Stomach (tissue), 9 donors: ENCODE measurements around the gene PLN. TPM values are rescaled to one million over a fixed set of nuclear protein-coding genes. Genes with fewer than 3 reads are reported as not detected.

Experiments used
- DNase-seq, 2 donors: peaks; one replicate each; pipeline versions ENCODE4 v3.0.0 to v3.0.0-alpha.2; 2013 to 2019
- H3K27ac ChIP-seq, 5 donors: fragments of 200-600 bp in 4 of 5; sonication (generic) in 4 of 5; one replicate each; pipeline ENCODE4 v1.5.1; 2013 to 2019; ENCODE audit warnings: mild to moderate bottlenecking in 1 of 5, moderate library complexity in 1 of 5
- H3K27me3 ChIP-seq, 3 donors: fragments of 200-600 bp; sonication (generic); one replicate each; pipeline ENCODE4 v1.5.1; 2017 to 2019; ENCODE audit warnings: mixed run types in 1 of 3
- H3K36me3 ChIP-seq, 4 donors: fragments of 200-600 bp; sonication (generic); 1 replicate in 3 of 4; 2 replicates in 1 of 4; pipeline ENCODE4 v1.5.1; 2016 to 2019
- H3K4me1 ChIP-seq, 4 donors: fragments of 200-600 bp; sonication (generic); one replicate each; pipeline ENCODE4 v1.5.1; 2016 to 2019
- H3K4me3 ChIP-seq, 4 donors: fragments of 200-600 bp; sonication (generic) in 3 of 4; one replicate each; pipeline ENCODE4 v1.5.1; 2016 to 2019; ENCODE audit warnings: mild to moderate bottlenecking in 1 of 4
- H3K9me3 ChIP-seq, 4 donors: fragments of 200-600 bp; sonication (generic); one replicate each; pipeline ENCODE4 v1.5.1; 2016 to 2019
- EP300 ChIP-seq: sonication (generic); formaldehyde crosslinking; IDR thresholded peaks from one replicate; pipeline ENCODE4 v1.6.1; 2017; ENCODE audit warnings: antibody characterized with exemption
- POLR2A ChIP-seq, 4 donors: fragments of 450-650 bp; IDR thresholded peaks; one replicate each; pipeline ENCODE4 v1.6.1; 2016; ENCODE audit warnings: antibody characterized with exemption in 4 of 4, control low read depth in 2 of 4, mild to moderate bottlenecking in 1 of 4, moderate library complexity in 1 of 4
- POLR2AphosphoS5 ChIP-seq, 3 donors: sonication (generic); formaldehyde crosslinking; IDR thresholded peaks; one replicate each; pipeline ENCODE4 v1.6.1; 2016; ENCODE audit warnings: antibody characterized with exemption in 3 of 3
- WGBS, 5 donors: extraction: QIAGEN DNeasy Blood & Tissue Kit in 3 of 5; methylation state at CpG; one replicate each; pipeline versions ENCODE4 v1.1.5 to v1.1.7; 2013 to 2018; 5-methylcytosine and 5-hydroxymethylcytosine counted together
- intact Hi-C: fragments of 100-400 bp; cut with DNase I; formaldehyde crosslinking; loops from one replicate; pipeline ENCODE4 v1.15.1; 2023; ENCODE audit warnings: low total_unique reads
- polyA plus RNA-seq, 3 donors: library from polyadenylated mRNA; stranded (reverse); fragments of 200-250 nt; gene quantifications; one replicate each; pipeline ENCODE4 v1.2.3, GENCODE V29; 2013
- total RNA-seq, 5 donors: library from RNA; depleted of rRNA; stranded (reverse); fragments of >200 nt; gene quantifications; one replicate each; pipeline versions ENCODE4 v1.1.0 to v1.2.3, GENCODE V29; 2014 to 2016
- TF ChIP-seq, protein P1 (sequence below), 7 experiments: fragments of 450-650 bp in 4 of 7; fragments of 200-600 bp in 3 of 7; sonication (generic) in 3 of 7; IDR thresholded peaks; one replicate each; pipeline ENCODE4 v1.5.1; 2016 to 2019; ENCODE audit warnings: antibody characterized with exemption in 7 of 7, control low read depth in 2 of 7, mild to moderate bottlenecking in 1 of 7
- donor health status: healthy with polysubstance abuse.
- donor health status: Bipolar disorder and iron deficiency.
- donor health status: healthy.

The PLN gene
- total and polyA plus RNA-seq, 8 donors, result 2.3 to 158 (median 27.6) TPM

DNA sequence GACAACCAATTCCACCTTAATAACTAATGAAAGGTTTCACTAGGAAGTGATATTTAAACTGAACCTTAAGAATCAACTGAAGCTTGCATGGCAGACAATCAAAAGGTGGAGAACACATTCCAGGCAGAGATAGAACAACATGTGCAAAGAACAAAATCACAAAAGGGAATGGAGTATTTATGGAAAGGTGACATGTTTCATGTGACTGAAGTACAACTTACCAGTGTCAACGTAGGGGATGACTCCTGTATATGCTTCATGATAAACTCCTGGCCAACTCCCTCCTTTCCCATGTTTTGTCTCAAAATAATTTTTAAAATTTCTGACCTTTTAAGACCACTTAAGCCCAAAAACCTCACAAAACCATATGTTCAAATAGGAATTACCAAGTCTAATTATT is 6.6 kb downstream of the PLN start:
- Histone ChIP-seq H3K4me1 (peaks cover 0 to 50% (median 21%) of the 10 kb centered on the region in 4 donors), H3K4me3 (no peak overlapping the region), H3K27me3 (no peaks in the 10 kb centered on the region), H3K36me3 (peaks cover 0 to 8% (median 2%) of the 10 kb centered on the region in 4 donors), H3K9me3 (no peaks in the 10 kb centered on the region), H3K27ac (no peak overlapping the region)
- no peak for DNase-seq
- 45 to 75% (median 60%) methylated on average over 1 of the region's 1 CpG for WGBS, 5 donors
- intact Hi-C loops, result no loop called here
- TF ChIP-seq POLR2A (IDR thresholded peaks at IDR 0.05) (no peak), POLR2AphosphoS5 (IDR thresholded peaks at IDR 0.05) (no peak), EP300 (no peak)
- TF ChIP-seq, protein P1, sequence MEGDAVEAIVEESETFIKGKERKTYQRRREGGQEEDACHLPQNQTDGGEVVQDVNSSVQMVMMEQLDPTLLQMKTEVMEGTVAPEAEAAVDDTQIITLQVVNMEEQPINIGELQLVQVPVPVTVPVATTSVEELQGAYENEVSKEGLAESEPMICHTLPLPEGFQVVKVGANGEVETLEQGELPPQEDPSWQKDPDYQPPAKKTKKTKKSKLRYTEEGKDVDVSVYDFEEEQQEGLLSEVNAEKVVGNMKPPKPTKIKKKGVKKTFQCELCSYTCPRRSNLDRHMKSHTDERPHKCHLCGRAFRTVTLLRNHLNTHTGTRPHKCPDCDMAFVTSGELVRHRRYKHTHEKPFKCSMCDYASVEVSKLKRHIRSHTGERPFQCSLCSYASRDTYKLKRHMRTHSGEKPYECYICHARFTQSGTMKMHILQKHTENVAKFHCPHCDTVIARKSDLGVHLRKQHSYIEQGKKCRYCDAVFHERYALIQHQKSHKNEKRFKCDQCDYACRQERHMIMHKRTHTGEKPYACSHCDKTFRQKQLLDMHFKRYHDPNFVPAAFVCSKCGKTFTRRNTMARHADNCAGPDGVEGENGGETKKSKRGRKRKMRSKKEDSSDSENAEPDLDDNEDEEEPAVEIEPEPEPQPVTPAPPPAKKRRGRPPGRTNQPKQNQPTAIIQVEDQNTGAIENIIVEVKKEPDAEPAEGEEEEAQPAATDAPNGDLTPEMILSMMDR (IDR thresholded peaks at IDR 0.05), result no peak

- TF ChIP-seq POLR2A (IDR thresholded peaks at IDR 0.05), result no peak
- TF ChIP-seq, protein P1 (IDR thresholded peaks at IDR 0.05), result no peak
- no peak for TF ChIP-seq POLR2AphosphoS5 (IDR thresholded peaks at IDR 0.05)
- no peak for TF ChIP-seq EP300
- intact Hi-C loops, result no loop called here
- no peaks in the 10 kb centered on the region for H3K9me3 ChIP-seq
- 42 to 65% (median 54%) methylated on average over 6 of the region's 6 CpGs for WGBS, 5 donors
- peaks cover 0 to 27% (median 15%) of the 10 kb centered on the region in 4 donors for H3K4me1 ChIP-seq
- peak overlapping the region in 2 of 5 donors; percentile 4 to 35 for H3K27ac ChIP-seq
- peaks cover 0 to 8% (median 4%) of the 10 kb centered on the region in 4 donors for H3K36me3 ChIP-seq
- H3K27me3 ChIP-seq, result no peaks in the 10 kb centered on the region
- H3K4me3 ChIP-seq, result no peak overlapping the region
- peak in 1 of 2 donors; percentile 41 for DNase-seq
These were observed 10.5 kb downstream of the PLN start for GRCh38 chr6:118558464-118559217.

GRCh38 chr6:118559659-118560058 is 11.6 kb downstream of the PLN start:
- Histone ChIP-seq H3K9me3 (no peaks in the 10 kb centered on the region), H3K27me3 (no peaks in the 10 kb centered on the region), H3K4me3 (no peak overlapping the region), H3K4me1 (peaks cover 0 to 24% (median 14%) of the 10 kb centered on the region in 4 donors), H3K27ac (no peak overlapping the region), H3K36me3 (peaks cover 0 to 8% (median 4%) of the 10 kb centered on the region in 4 donors)
- no peak for DNase-seq
- intact Hi-C loops, result no loop called here
- no peak for TF ChIP-seq POLR2A (IDR thresholded peaks at IDR 0.05)
- TF ChIP-seq, protein P1 (IDR thresholded peaks at IDR 0.05), result no peak
- TF ChIP-seq POLR2AphosphoS5 (IDR thresholded peaks at IDR 0.05), result no peak
- no peak for TF ChIP-seq EP300

- intact Hi-C loops, result no loop called here
- Histone ChIP-seq H3K27ac (peak overlapping the region in 1 of 5 donors; percentile 17), H3K4me1 (peaks cover 5 to 34% (median 14%) of the 10 kb centered on the region in 4 donors), H3K27me3 (no peaks in the 10 kb centered on the region), H3K9me3 (no peaks in the 10 kb centered on the region), H3K4me3 (no peak overlapping the region), H3K36me3 (peaks cover 0 to 12% (median 5%) of the 10 kb centered on the region in 4 donors)
- WGBS, 5 donors, result 64 to 84% (median 78%) methylated on average over 1 of the region's 1 CpG
- TF ChIP-seq POLR2A (IDR thresholded peaks at IDR 0.05), result no peak
- TF ChIP-seq EP300, result no peak
- no peak for TF ChIP-seq POLR2AphosphoS5 (IDR thresholded peaks at IDR 0.05)
- TF ChIP-seq, protein P1 (IDR thresholded peaks at IDR 0.05), result no peak
- no peak for DNase-seq
These were observed 14.2 kb downstream of the PLN start for GRCh38 chr6:118562248-118562647.
